Measurements from ENCODE around the gene PCCA. TPM values are rescaled to one million over a fixed set of nuclear protein-coding genes. Genes with fewer than 3 reads are reported as not detected.

The PCCA gene
- total and polyA plus RNA-seq, 2 donors (not counting 3 experiments of a cell fraction or from before 2014, with no cell fraction given) = 5.7 to 20.2 TPM

GRCh38 chr13:100473501-100474044, 384.7 kb downstream of the PCCA start:
- Histone ChIP-seq H3K27ac (ENCODE audit: insufficient read depth, low read depth, low read length) (no peak overlapping the region), H3K4me1 (ENCODE audit: control insufficient read depth, extremely low read depth, insufficient read depth, low read length) (no peaks in the 10 kb centered on the region), H3K36me3 (ENCODE audit: control insufficient read depth in 2 of 2, extremely low read depth in 1 of 2, insufficient read depth in 2 of 2, low read length in 2 of 2) (no peaks in the 10 kb centered on the region), H2AFZ (ENCODE audit: low read depth, low read length) (no peak overlapping the region), H3K27me3 (ENCODE audit: control insufficient read depth in 2 of 2, insufficient read depth in 2 of 2, low read length in 2 of 2) (no peaks in the 10 kb centered on the region), H3K4me3 (replicated peaks in 1 of 3; ENCODE audit: insufficient read depth in 1 of 3, low read depth in 1 of 3, low read length in 3 of 3) (no peak overlapping the region), H3K9ac (replicated peaks; ENCODE audit: extremely low read depth, insufficient read depth, low read length) (no peak overlapping the region), H3K9me1 (replicated peaks; ENCODE audit: control insufficient read depth, extremely low read depth, insufficient read depth, low read length) (no peaks in the 10 kb centered on the region), H4K20me1 (replicated peaks; ENCODE audit: control insufficient read depth, extremely low read depth, insufficient read depth, low read length) (no peaks in the 10 kb centered on the region), H3K79me2 (ENCODE audit: control insufficient read depth, insufficient read depth, low read length) (no peaks in the 10 kb centered on the region), H3K9me3 (replicated peaks; ENCODE audit: control insufficient read depth, insufficient read depth, low read length) (no peaks in the 10 kb centered on the region), H3K4me2 (ENCODE audit: insufficient read depth, low read length) (no peak overlapping the region)
- POLR2A ChIA-PET = no interaction called here
- intact Hi-C loops (cut with micrococcal nuclease) = no loop called here
- dilution Hi-C loops (cut with MboI; ENCODE audit: extremely low pct_ligation_motif_present, low sequenced_read_pairs) = no loop called here
- no TSS peak for BruUV-seq (replicated peaks)
- TF ChIP-seq MAX (IDR thresholded peaks at IDR 0.05; ENCODE audit: insufficient read depth, insufficient read length) (no peak), JUN (IDR thresholded peaks at IDR 0.05; ENCODE audit: borderline replicate concordance, insufficient read depth, insufficient read length, low read depth) (no peak), MYC (IDR thresholded peaks at IDR 0.05; ENCODE audit: low read depth, low read length) (no peak), POLR2A (IDR thresholded peaks at IDR 0.05; ENCODE audit: low read depth, low read length) (no peak), FOS (IDR thresholded peaks at IDR 0.05; ENCODE audit: borderline replicate concordance, insufficient read depth, low read length) (no peak), GATA2 (IDR thresholded peaks at IDR 0.05; ENCODE audit: insufficient read depth, insufficient read length, low read depth, low read length) (no peak), EZH2 (IDR thresholded peaks at IDR 0.05; ENCODE audit: borderline replicate concordance, low read depth, low read length, severe bottlenecking) (no peak), POLR2AphosphoS5 (IDR thresholded peaks at IDR 0.05; ENCODE audit: insufficient read depth, low read depth, low read length) (no peak), CTCF (IDR thresholded peaks at IDR 0.05; ENCODE audit: extremely low read depth in 1 of 2, insufficient read depth in 1 of 2, low read depth in 1 of 2, low read length in 2 of 2) (no peak)
- DNase-seq (ENCODE audit: low read depth, low spot score) = no peak
- CTCF ChIA-PET = no interaction called here
- peak; percentile 28 for FAIRE-seq
